HG03460 (cell line): ENCODE data around the gene C10orf143.

Source experiments
- ATAC-seq: cut with Tn5 transposase; IDR thresholded peaks from one replicate; pipeline ENCODE4 v1.9.1; 2021; ENCODE audit not compliant: unreplicated experiment

The C10orf143 gene

GRCh38 chr10:130061760-130062159, 48.9 kb downstream of the C10orf143 start:
- ATAC-seq: no peak

- no peak for ATAC-seq
Observed at GRCh38 chr10:130054021-130054420, 56.6 kb downstream of the C10orf143 start.

GRCh38 chr10:130053561-130053960, 57.1 kb downstream of the C10orf143 start:
- ATAC-seq: no peak

GRCh38 chr10:130052193-130052592, 58.4 kb downstream of the C10orf143 start:
- ATAC-seq: no peak

- ATAC-seq: no peak
Observed at GRCh38 chr10:130050721-130051120, 59.9 kb downstream of the C10orf143 start.

GRCh38 chr10:130049987-130050386, 60.6 kb downstream of the C10orf143 start:
- no peak for ATAC-seq

- ATAC-seq: no peak
Observed at GRCh38 chr10:130049244-130049643, 61.4 kb downstream of the C10orf143 start.

- ATAC-seq: no peak
Observed at GRCh38 chr10:130048081-130048480, 62.5 kb downstream of the C10orf143 start.

- ATAC-seq: no peak
Observed at GRCh38 chr10:130047336-130047735, 63.3 kb downstream of the C10orf143 start.

- no peak for ATAC-seq
Observed at GRCh38 chr10:130046591-130046990, 64.0 kb downstream of the C10orf143 start.

- ATAC-seq: no peak
Observed at GRCh38 chr10:130045801-130046321, 64.8 kb downstream of the C10orf143 start.

- ATAC-seq: no peak
Observed at GRCh38 chr10:130045091-130045652, 65.5 kb downstream of the C10orf143 start.

GRCh38 chr10:130044067-130045061, 66.3 kb downstream of the C10orf143 start:
- ATAC-seq: no peak

GRCh38 chr10:130043491-130043890, 67.1 kb downstream of the C10orf143 start:
- no peak for ATAC-seq

GRCh38 chr10:130042381-130042780, 68.2 kb downstream of the C10orf143 start:
- ATAC-seq: no peak

GRCh38 chr10:130041451-130042371, 68.9 kb downstream of the C10orf143 start:
- ATAC-seq: no peak

GRCh38 chr10:130040817-130041330, 69.8 kb downstream of the C10orf143 start:
- no peak for ATAC-seq

GRCh38 chr10:130040351-130040750, 70.3 kb downstream of the C10orf143 start:
- ATAC-seq: no peak

GRCh38 chr10:130039141-130039540, 71.5 kb downstream of the C10orf143 start:
- no peak for ATAC-seq

- no peak for ATAC-seq
Observed at GRCh38 chr10:130038611-130039109, 72.0 kb downstream of the C10orf143 start.
